Spleen (tissue), 7 donors: Measurements from ENCODE around the gene INPP4A.

Experiments
- POLR2A ChIP-seq, 3 donors: fragments of 450-650 bp; IDR thresholded peaks; one replicate each; pipeline ENCODE4 v1.5.1; 2017; ENCODE audit warnings: antibody characterized with exemption in 3 of 3, mild to moderate bottlenecking in 1 of 3
- TF ChIP-seq, protein P1 (sequence below), 11 experiments: fragments of 200-600 bp in 7 of 11; fragments of 450-650 bp in 4 of 11; sonication (generic) in 4 of 11; IDR thresholded peaks in 8 of 11; conservative IDR thresholded peaks in 3 of 11; 1 replicate in 7 of 11; 2 replicates in 4 of 11; pipeline versions ENCODE4 v1.4.0 to v1.8.0; 2016 to 2021; ENCODE audit warnings: antibody characterized with exemption in 11 of 11, inconsistent platforms in 4 of 11, mild to moderate bottlenecking in 1 of 11
- donor health status: DM: no; HTN: no; CAD: no; lungs with moderate emphysema.
- donor health status: DM: no; HTN: no; CAD: no.
- donor health status: DM: no; HTN: no; CAD: no.

DNA sequence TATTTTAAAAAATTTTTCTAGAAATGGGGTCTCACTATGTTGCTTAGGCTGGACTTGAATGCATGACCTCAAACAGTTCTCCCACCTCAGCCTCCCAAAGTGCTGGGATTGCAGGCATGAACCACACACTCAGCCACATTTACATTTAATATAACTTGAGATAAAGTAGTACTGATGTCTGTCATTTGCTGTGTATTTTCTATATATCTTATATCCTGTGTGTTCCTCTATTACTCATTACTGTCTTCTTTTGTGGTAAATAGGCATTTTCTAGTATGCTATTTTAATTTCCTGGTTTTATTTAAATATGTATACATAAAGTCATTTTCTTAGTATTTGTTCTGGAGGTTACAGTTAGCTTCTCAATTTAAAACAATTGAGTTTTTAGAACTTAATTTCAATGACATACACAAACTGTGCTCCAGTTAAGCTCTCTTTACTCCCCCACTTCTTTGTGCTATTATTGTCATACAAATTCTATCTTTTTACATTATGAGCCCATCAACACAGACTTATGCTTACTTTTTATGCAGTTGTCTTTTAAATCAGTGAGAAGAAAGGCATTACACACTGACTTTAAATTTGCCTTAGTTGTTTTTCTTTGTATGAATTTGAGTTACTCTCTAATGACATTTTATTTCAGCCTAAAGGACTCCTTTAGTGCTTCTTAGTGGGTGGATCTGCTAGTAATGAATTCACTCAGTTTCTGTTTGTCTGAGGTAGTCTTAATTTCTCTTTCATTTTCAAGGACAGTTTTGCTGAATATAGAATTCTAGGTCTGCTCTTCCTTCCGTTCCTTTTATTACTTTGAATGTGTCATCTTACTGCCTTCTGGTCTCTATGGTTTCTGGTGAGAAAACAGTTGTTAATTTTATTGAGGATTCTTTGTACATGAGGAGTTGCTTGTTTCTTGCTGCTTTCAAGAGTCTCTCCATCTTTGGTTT lies 6.2 kb upstream of the INPP4A start:
- TF ChIP-seq, protein P1, sequence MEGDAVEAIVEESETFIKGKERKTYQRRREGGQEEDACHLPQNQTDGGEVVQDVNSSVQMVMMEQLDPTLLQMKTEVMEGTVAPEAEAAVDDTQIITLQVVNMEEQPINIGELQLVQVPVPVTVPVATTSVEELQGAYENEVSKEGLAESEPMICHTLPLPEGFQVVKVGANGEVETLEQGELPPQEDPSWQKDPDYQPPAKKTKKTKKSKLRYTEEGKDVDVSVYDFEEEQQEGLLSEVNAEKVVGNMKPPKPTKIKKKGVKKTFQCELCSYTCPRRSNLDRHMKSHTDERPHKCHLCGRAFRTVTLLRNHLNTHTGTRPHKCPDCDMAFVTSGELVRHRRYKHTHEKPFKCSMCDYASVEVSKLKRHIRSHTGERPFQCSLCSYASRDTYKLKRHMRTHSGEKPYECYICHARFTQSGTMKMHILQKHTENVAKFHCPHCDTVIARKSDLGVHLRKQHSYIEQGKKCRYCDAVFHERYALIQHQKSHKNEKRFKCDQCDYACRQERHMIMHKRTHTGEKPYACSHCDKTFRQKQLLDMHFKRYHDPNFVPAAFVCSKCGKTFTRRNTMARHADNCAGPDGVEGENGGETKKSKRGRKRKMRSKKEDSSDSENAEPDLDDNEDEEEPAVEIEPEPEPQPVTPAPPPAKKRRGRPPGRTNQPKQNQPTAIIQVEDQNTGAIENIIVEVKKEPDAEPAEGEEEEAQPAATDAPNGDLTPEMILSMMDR (IDR thresholded peaks at IDR 0.05 in 8 of 11, conservative IDR thresholded peaks at IDR 0.05 in 3 of 11): no peak
- TF ChIP-seq POLR2A (IDR thresholded peaks at IDR 0.05): no peak
